ENCODE measurements around the gene MNT.

Gene MNT

GRCh38 chr17:2415081-2415480 is 14.2 kb upstream of the MNT start:
- no peak for DNase-seq (ENCODE audit: low read depth in 2 of 2)

DNA sequence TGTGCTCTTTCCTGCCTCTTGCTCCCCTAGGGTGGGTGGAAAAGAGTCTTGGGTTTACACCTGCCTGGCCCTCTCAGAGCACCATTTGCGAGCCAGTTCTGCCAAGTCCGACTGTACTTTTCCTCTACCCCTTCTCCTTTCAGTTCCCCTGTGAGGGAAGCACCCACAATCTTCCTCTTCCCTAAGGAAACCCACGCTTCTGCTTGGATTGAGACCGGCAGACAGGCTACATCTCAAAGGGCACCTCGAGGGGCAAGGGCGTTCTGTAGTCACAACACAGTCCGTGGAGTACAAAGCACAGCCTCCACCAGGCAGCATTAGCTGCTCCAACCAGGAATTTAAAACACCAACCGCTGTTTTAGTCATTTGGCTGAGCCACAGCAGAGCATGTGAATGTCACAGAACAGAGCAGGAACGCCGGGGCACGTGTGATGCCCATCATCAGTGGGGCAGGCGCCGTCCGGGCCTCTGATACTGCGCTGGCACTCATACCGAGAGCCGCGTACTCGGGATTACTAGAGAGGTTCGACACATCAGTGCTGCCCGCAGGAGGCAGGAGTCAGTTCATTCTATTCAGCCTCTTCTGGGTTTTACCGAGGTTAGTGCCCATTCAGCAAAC is 13.7 kb upstream of the MNT start:
- no peak for DNase-seq (ENCODE audit: low read depth in 2 of 2)

- no peak for DNase-seq (ENCODE audit: low read depth in 2 of 2)
Measured at GRCh38 chr17:2412561-2413021, 11.7 kb upstream of the MNT start.

DNA sequence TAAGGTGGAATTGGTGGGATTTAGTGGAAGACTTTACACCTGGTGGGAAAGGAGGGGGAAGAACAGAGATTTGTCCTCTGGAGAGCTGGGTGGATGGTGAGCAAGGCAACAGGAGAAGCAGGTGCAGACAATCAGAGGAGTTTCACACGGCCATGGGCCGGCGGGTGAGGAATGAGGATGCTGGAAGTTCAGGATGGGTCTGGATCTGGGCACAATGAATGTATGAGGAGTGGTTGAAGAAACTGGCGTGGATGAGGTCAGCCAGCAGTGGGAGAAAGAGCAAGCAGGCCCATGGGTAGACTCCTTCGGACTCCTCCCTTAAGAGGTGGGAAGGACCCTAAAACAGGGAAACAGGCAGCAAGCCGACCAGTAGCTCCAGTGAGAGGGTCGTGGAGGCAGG is 10.1 kb upstream of the MNT start:
- no peak for DNase-seq (ENCODE audit: low read depth in 2 of 2)

GRCh38 chr17:2406903-2407790 is 6.3 kb upstream of the MNT start:
- no peak for DNase-seq (ENCODE audit: low read depth in 2 of 2)

GRCh38 chr17:2406271-2406902 is 5.5 kb upstream of the MNT start:
- no peak for DNase-seq (ENCODE audit: low read depth in 2 of 2)

DNA sequence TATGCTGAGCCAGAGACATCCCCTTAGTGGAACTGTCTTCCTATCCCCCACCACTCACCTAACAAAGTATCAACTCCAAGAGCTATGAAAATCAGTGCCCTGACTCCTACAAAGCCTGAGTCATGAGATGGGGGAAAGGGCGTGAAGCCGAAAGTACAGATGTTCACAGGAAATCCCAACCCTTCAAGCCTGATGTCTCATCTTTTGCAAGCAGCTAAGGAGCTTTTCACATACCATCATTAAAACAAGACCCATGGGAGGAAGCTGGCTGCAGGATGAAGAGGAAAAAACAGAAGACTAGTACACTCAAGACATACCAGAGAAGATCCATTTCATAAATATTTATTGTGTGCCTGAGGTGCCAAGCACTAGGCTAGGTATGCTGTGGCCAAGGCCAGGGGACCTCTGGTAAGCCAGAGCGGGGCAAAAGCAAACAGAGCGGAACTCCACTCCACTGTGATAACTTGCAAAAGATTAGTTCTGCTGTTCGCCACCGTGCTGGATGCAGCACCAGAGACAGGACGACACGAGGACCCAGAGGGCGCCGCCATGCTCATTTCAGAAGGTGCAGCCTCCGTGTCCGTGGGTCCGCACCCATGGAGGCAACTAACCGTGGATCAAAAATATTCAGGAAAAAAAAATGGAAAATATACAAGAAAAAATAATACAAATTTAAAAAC is 4.5 kb upstream of the MNT start:
- DNase-seq (ENCODE audit: low read depth in 2 of 2) = no peak

- DNase-seq (ENCODE audit: low read depth in 2 of 2) = no peak
Measured at GRCh38 chr17:2403044-2403443, 2.2 kb upstream of the MNT start.

DNA sequence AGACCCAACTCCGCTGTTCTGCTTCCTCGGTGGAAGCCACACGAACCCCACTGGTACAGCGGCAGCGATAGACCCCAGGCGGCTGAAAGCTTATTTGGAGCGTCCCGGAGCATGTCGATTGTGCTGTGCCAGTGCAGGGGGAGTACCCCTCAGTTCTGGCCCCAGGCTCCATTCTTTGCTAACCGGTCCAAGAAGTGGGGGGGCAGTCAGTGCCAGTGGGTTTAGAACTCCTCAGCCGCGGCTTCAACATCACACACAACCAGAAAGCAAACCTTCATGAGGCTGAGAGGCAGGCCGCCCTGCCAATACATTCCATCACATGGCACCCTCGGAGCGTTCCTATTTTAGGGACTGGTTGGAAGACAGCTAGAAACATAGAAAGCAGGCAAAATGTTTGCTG is 1.7 kb upstream of the MNT start:
- DNase-seq (ENCODE audit: low read depth in 2 of 2) = no peak

GRCh38 chr17:2401426-2402221 is 764 bp upstream of the MNT start:
- DNase-seq (ENCODE audit: low read depth in 2 of 2) = peak; percentile 98 to 99

DNA sequence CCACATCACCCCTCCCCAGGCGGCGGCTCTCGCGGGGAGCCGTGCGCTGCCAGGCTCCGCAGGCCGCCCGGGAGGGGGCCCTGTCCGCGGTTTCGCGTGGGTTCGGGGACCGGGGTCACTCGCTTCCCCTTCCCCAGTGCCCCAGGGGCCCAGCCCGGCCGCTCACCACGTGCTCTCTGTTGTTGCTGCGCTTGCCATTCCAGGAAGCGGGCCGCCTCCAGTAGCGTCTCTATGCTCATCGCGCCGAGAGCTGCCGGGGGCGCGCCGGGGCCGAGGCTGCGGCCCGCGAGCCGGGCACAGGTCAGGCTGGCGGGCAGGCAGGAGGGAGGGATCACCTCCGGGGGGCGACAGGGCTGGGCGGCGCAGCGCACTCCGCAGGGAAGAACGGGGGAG is 390 bp downstream of the MNT start:
- DNase-seq (ENCODE audit: low read depth in 2 of 2) = peak; percentile 54 to 61

- peak; percentile 90 to 93 for DNase-seq (ENCODE audit: low read depth in 2 of 2)
Measured at GRCh38 chr17:2399572-2400473, 1.0 kb downstream of the MNT start.

- no peak for DNase-seq (ENCODE audit: low read depth in 2 of 2)
Measured at GRCh38 chr17:2398655-2399571, 1.9 kb downstream of the MNT start.

- no peak for DNase-seq (ENCODE audit: low read depth in 2 of 2)
Measured at GRCh38 chr17:2398182-2398581, 2.7 kb downstream of the MNT start.

DNA sequence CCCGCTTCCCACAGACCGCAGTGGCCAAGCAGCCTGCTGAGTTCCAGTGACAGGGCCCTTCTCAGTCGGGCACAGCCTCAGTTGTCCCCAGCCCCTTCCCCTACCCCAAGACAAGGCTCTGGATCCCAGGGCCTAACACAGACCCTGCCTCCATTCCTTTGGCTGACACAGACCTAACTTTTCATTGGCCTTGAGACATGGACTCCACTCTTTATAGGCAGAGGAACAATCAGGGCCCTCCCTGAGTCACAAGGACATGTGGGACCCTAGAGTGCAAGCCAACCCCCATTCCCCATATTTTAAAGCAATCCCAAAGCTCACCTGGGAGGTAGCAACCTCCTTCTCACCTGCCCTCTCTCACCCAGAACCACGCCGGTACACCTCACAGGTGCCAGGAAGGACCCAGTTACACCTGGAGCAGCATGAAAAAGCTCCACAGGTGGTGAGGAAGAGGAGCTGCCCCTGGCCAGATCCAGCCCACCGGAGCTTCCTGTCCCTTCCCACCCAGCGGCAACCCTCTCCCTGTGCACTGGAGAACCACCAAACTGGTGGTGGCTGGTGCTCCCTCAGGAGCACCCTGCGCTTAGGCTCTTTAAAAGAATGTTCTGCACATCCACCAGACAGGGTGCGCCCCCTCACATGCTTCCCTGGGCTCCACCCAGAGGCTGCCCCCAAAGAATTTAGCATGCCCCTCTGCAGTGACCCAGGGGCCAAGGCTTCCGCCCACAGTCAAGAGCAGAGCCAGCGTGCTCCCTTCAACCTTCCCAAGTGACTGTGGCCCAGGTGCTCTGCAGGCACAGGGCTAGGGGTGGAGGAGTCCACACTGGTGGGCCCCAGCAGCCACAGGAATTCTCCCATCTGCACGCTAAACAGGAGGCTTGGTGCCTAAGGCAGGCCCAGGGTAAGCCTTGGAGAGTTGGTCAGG is 3.4 kb downstream of the MNT start:
- no peak for DNase-seq (ENCODE audit: low read depth in 2 of 2)

- DNase-seq (ENCODE audit: low read depth in 2 of 2) = peak; percentile 40 to 48
Measured at GRCh38 chr17:2396568-2397246, 4.2 kb downstream of the MNT start.

- DNase-seq (ENCODE audit: low read depth in 2 of 2) = no peak
Measured at GRCh38 chr17:2396192-2396567, 4.7 kb downstream of the MNT start.

Data from stimulated activated CD4-positive, alpha-beta T cell treated with anti-CD3 and anti-CD28 coated beads, Interleukin-4, amount 100 ng/mL, for 48 hours (primary cell).